Measurements from ENCODE around the gene PAPPA2.
"Not testable (repeated sequence)": the region's sequence is repeated elsewhere in the genome, so short reads cannot be mapped to it uniquely, and the experiment has no call there.

PAPPA2 gene

DNA sequence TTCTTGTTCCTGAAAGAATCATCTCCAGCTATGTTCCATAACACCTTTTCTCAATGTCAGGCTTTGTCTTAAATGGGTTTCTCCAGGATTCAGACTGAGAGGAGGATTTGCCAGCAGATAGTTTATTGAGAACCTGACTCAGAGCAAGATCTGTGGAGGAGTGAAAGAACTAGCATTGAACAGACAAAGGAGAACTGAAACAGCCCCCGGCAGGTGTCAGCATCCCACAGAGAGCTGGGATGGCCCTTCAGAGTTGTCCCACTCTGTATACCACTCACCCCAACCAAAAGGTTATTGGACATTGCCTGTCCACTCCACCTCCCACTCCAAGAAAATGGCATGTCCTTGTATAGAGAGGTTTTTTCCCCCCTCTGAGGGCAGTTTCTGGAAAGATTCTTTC, 270.7 kb downstream of the PAPPA2 start:
- Histone ChIP-seq H3K9ac (ENCODE audit: low read length) (no peak overlapping the region), H3K4me1 (ENCODE audit: control insufficient read depth, insufficient read depth, low read length) (no peaks in the 10 kb centered on the region), H3K27ac (ENCODE audit: low read depth, low read length) (no peak overlapping the region), H3K4me3 (ENCODE audit: low read depth, low read length) (no peak overlapping the region), H3K27me3 (ENCODE audit: control insufficient read depth, insufficient read depth, low read length) (no peaks in the 10 kb centered on the region), H3K36me3 (ENCODE audit: control insufficient read depth, insufficient read depth, low read length) (no peaks in the 10 kb centered on the region), H3K9me3 (ENCODE audit: control insufficient read depth, insufficient read depth, low read depth, low read length) (peaks cover 5% of the 10 kb centered on the region)

DNA sequence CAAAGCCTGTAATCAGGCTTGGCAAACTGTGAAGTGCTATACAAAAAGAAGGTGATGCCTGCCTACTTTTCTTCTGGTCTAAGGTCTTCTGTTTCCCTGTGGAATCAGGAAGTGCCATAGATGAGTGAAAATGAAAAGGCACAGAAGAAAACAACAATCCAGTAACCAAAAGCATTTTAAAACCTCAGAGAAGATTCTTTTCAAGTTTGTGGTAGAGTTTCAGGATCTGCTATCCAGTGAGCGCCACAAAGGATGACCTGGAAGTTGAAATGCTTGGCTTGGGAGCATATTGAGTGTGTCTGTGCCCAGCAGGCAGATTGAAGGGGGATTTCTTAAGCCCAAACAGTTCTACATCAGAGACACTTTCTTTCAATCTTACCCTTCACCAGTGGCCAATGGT, 272.2 kb downstream of the PAPPA2 start:
- Histone ChIP-seq H3K4me1 (ENCODE audit: control insufficient read depth, insufficient read depth, low read length) (no peaks in the 10 kb centered on the region), H3K9ac (ENCODE audit: low read length) (no peak overlapping the region), H3K9me3 (ENCODE audit: control insufficient read depth, insufficient read depth, low read depth, low read length) (peaks cover 5% of the 10 kb centered on the region), H3K27me3 (ENCODE audit: control insufficient read depth, insufficient read depth, low read length) (no peaks in the 10 kb centered on the region), H3K27ac (ENCODE audit: low read depth, low read length) (no peak overlapping the region), H3K4me3 (ENCODE audit: low read depth, low read length) (no peak overlapping the region), H3K36me3 (ENCODE audit: control insufficient read depth, insufficient read depth, low read length) (no peaks in the 10 kb centered on the region)

DNA sequence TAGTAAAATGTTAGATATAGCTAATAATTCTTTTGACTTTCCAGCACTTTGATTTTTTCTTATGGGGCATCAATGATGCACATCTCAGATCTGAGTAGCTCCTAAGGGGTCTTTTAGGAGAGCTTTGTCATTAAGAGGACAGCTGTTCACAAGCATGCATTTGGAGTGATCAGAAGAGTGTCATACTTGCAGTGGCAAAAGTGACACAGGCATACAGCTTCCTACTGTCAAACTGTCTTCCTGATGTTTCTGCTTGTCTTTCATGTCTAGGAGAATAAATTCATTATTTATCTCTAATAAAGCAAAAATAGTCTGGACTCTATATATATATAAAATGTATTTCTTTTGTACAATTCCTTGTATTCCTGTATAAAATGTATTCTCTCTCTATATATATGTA, 273.0 kb downstream of the PAPPA2 start:
- Histone ChIP-seq H3K9ac (ENCODE audit: low read length) (no peak overlapping the region), H3K4me1 (ENCODE audit: control insufficient read depth, insufficient read depth, low read length) (no peaks in the 10 kb centered on the region), H3K9me3 (ENCODE audit: control insufficient read depth, insufficient read depth, low read depth, low read length) (peaks cover 5% of the 10 kb centered on the region), H3K27me3 (ENCODE audit: control insufficient read depth, insufficient read depth, low read length) (no peaks in the 10 kb centered on the region), H3K4me3 (ENCODE audit: low read depth, low read length) (no peak overlapping the region), H3K27ac (ENCODE audit: low read depth, low read length) (no peak overlapping the region), H3K36me3 (ENCODE audit: control insufficient read depth, insufficient read depth, low read length) (no peaks in the 10 kb centered on the region)

DNA sequence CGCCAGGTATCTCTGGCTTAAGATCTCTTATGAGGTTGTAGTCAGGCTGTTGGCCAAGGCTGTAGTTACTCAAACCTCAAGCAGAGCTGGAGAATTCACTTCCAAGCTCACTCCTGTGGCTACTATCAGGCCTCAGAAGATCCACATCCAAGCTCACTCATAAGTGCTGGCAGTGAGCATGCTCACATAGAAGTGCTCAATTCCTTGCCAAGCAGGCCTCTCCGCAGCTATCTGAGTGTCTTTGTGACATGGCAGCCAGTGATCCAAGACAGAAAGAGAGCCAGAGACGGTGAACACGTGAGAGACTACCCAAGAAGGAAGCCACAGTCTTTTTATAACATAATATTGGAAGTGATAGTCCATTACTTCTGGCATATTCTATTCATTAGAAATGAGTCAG, 278.2 kb downstream of the PAPPA2 start:
- no peak overlapping the region for H3K27ac ChIP-seq (ENCODE audit: low read depth, low read length)
- H3K27me3 ChIP-seq (ENCODE audit: control insufficient read depth, insufficient read depth, low read length) = no peaks in the 10 kb centered on the region
- no peaks in the 10 kb centered on the region for H3K36me3 ChIP-seq (ENCODE audit: control insufficient read depth, insufficient read depth, low read length)
- no peaks in the 10 kb centered on the region for H3K4me1 ChIP-seq (ENCODE audit: control insufficient read depth, insufficient read depth, low read length)
- H3K9ac ChIP-seq (ENCODE audit: low read length) = no peak overlapping the region
- no peaks in the 10 kb centered on the region for H3K9me3 ChIP-seq (ENCODE audit: control insufficient read depth, insufficient read depth, low read depth, low read length)
- H3K4me3 ChIP-seq (ENCODE audit: low read depth, low read length) = no peak overlapping the region

DNA sequence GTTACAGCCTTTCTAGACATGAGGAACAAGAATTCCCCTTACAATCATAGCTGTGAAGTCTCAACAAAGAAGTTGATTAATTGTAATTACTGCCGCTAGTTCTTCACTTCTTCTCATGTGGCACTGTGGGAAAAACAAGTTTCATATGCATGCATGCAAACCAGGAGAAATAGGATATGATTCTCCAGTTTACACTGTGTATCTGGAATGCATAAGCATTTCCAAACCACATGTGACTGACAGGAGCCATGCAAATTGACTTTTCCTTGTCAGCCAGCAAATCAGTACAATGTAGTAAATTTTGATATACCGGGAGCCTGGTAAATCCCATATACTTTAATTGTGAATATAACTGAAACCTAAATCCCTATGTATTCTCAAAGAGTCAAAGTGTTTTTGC, 279.3 kb downstream of the PAPPA2 start:
- H3K36me3 ChIP-seq (ENCODE audit: control insufficient read depth, insufficient read depth, low read length) = no peaks in the 10 kb centered on the region
- no peaks in the 10 kb centered on the region for H3K9me3 ChIP-seq (ENCODE audit: control insufficient read depth, insufficient read depth, low read depth, low read length)
- H3K9ac ChIP-seq (ENCODE audit: low read length) = no peak overlapping the region
- no peak overlapping the region for H3K27ac ChIP-seq (ENCODE audit: low read depth, low read length)
- no peaks in the 10 kb centered on the region for H3K4me1 ChIP-seq (ENCODE audit: control insufficient read depth, insufficient read depth, low read length)
- H3K4me3 ChIP-seq (ENCODE audit: low read depth, low read length) = no peak overlapping the region
- H3K27me3 ChIP-seq (ENCODE audit: control insufficient read depth, insufficient read depth, low read length) = no peaks in the 10 kb centered on the region

DNA sequence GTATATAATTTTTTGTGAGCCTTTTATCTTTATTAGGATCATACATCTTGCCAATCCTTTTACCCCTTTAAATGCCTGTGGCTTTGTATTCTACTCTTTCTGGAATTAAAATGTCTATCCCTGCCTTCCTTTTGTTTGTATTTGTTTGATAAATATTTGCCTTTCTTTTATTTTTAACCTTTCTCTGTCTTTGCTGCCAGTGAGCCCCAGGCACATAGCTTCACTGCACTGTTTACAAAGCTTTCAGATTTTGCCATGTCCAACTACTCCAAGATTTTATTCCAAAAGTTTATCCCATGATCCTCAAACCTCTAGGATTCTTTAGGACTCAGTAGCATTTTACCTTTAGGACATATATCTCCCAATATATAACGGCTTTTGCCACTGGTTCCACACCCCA, 281.2 kb downstream of the PAPPA2 start:
- no peak overlapping the region for H3K27ac ChIP-seq (ENCODE audit: low read depth, low read length)
- no peaks in the 10 kb centered on the region for H3K4me1 ChIP-seq (ENCODE audit: control insufficient read depth, insufficient read depth, low read length)
- H3K27me3 ChIP-seq (ENCODE audit: control insufficient read depth, insufficient read depth, low read length) = no peaks in the 10 kb centered on the region
- no peaks in the 10 kb centered on the region for H3K9me3 ChIP-seq (ENCODE audit: control insufficient read depth, insufficient read depth, low read depth, low read length)
- no peaks in the 10 kb centered on the region for H3K36me3 ChIP-seq (ENCODE audit: control insufficient read depth, insufficient read depth, low read length)
- H3K4me3 ChIP-seq (ENCODE audit: low read depth, low read length) = no peak overlapping the region
- H3K9ac ChIP-seq (ENCODE audit: low read length) = no peak overlapping the region

DNA sequence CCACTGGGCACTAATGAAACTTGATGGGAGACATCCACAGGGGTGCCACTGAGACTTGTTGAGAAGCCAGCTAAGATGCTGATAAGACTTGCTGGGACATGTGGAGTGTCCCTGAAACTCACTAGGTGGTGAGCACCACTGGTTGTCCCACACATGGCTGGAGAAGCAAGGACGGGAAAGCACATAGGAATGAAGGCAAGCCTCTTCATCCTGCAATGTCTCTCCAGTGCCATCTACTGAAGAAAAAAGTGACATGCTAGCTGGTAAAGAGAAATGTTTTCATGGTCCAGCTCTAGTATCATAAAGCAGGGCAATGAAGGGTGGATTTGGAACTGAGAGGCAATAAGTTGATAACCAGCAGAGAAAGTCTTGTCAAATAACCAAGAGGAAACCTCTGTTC, 283.0 kb downstream of the PAPPA2 start:
- Histone ChIP-seq H3K27ac (ENCODE audit: low read depth, low read length) (no peak overlapping the region), H3K4me3 (ENCODE audit: low read depth, low read length) (no peak overlapping the region), H3K9ac (ENCODE audit: low read length) (no peak overlapping the region), H3K9me3 (ENCODE audit: control insufficient read depth, insufficient read depth, low read depth, low read length) (no peaks in the 10 kb centered on the region), H3K4me1 (ENCODE audit: control insufficient read depth, insufficient read depth, low read length) (no peaks in the 10 kb centered on the region), H3K27me3 (ENCODE audit: control insufficient read depth, insufficient read depth, low read length) (no peaks in the 10 kb centered on the region), H3K36me3 (ENCODE audit: control insufficient read depth, insufficient read depth, low read length) (no peaks in the 10 kb centered on the region)

DNA sequence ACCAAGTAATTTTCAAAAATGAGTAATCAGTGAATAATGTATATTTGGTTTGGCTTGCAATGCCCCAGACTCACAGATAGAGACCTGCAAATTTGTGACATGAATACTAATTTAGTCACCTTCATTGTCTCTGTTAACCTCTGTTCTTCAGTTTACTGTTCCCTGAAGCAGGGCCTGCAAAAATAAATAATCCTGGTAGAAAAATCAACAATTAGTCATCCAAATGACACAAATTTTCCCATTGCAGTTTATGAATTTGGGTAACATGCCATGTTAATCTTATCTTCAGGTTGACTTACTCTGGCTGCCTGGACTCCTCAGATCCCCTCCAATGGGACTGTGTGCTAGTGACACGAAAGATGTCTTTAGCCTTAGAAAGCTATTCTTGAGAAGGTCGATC, 289.5 kb downstream of the PAPPA2 start:
- Histone ChIP-seq H3K4me1 (ENCODE audit: control insufficient read depth, insufficient read depth, low read length) (no peaks in the 10 kb centered on the region), H3K9ac (ENCODE audit: low read length) (no peak overlapping the region), H3K9me3 (ENCODE audit: control insufficient read depth, insufficient read depth, low read depth, low read length) (no peaks in the 10 kb centered on the region), H3K27ac (ENCODE audit: low read depth, low read length) (no peak overlapping the region), H3K4me3 (ENCODE audit: low read depth, low read length) (no peak overlapping the region), H3K27me3 (ENCODE audit: control insufficient read depth, insufficient read depth, low read length) (no peaks in the 10 kb centered on the region), H3K36me3 (ENCODE audit: control insufficient read depth, insufficient read depth, low read length) (no peaks in the 10 kb centered on the region)

DNA sequence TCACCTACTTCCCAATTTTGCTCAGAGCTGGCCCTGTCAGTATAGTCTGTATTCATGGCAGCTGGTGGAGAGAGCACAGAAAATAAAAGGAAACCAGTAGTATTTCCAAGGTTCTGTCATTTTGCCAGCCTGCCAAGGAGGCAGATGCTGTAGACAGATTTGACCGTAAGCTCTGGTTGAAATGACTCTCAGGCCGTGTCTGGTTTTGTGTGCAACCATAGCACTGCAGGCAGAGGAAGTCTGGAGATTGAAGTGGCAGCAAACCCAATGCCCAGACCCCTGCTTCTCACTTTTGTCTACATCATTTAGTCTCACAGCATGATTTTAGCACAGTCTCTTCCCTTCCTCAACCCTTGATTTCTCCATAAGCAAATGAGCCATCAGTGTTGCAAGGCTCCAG, 291.7 kb downstream of the PAPPA2 start:
- H3K4me3 ChIP-seq (ENCODE audit: low read depth, low read length) = no peak overlapping the region
- no peak overlapping the region for H3K9ac ChIP-seq (ENCODE audit: low read length)
- no peak overlapping the region for H3K27ac ChIP-seq (ENCODE audit: low read depth, low read length)
- H3K4me1 ChIP-seq (ENCODE audit: control insufficient read depth, insufficient read depth, low read length) = no peaks in the 10 kb centered on the region
- H3K9me3 ChIP-seq (ENCODE audit: control insufficient read depth, insufficient read depth, low read depth, low read length) = no peaks in the 10 kb centered on the region
- H3K27me3 ChIP-seq (ENCODE audit: control insufficient read depth, insufficient read depth, low read length) = no peaks in the 10 kb centered on the region
- no peaks in the 10 kb centered on the region for H3K36me3 ChIP-seq (ENCODE audit: control insufficient read depth, insufficient read depth, low read length)

DNA sequence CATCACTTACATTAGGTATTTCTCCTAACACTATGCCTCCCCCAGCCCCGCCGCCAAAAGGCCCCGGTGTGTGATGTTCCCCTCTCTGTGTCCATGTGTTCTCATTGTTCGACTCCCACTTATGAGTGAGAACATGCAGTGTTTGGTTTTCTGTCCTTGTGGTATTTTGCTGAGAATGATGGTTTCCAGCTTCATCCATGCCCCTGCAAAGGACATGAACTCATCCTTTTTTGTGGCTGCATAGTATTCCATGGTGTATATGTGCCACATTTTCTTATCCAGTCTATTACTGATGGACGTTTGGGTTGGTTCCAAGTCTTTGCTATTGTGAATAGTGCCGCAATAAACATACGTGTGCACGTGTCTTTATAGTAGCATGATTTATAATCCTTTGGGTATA, 293.8 kb downstream of the PAPPA2 start:
- H3K27ac ChIP-seq (ENCODE audit: low read depth, low read length); H3K9me3 ChIP-seq (ENCODE audit: control insufficient read depth, insufficient read depth, low read depth, low read length); H3K4me3 ChIP-seq (ENCODE audit: low read depth, low read length); H3K9ac ChIP-seq (ENCODE audit: low read length); H3K36me3 ChIP-seq (ENCODE audit: control insufficient read depth, insufficient read depth, low read length); H3K4me1 ChIP-seq (ENCODE audit: control insufficient read depth, insufficient read depth, low read length); H3K27me3 ChIP-seq (ENCODE audit: control insufficient read depth, insufficient read depth, low read length): not testable (repeated sequence)

DNA sequence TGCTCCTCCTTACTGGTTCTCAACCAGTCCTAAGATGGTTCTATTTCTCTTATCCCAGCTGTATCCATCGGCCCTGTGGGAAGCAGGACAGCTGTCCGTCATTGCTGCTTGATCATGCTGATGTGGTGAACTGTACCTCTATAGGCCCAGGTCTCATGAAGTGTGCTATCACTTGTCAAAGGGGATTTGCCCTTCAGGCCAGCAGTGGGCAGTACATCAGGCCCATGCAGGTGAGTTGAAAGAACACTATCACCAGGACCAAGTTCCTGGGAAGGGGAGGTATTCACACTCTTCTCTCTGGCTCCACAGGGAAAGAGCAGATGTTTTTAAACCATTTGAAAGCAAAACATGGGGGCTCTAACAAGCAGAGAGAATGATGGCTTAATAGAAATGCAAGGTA, 302.6 kb downstream of the PAPPA2 start:
- Histone ChIP-seq H3K9me3 (ENCODE audit: control insufficient read depth, insufficient read depth, low read depth, low read length) (no peaks in the 10 kb centered on the region), H3K4me1 (ENCODE audit: control insufficient read depth, insufficient read depth, low read length) (no peaks in the 10 kb centered on the region), H3K9ac (ENCODE audit: low read length) (no peak overlapping the region), H3K36me3 (ENCODE audit: control insufficient read depth, insufficient read depth, low read length) (no peaks in the 10 kb centered on the region), H3K27ac (ENCODE audit: low read depth, low read length) (no peak overlapping the region), H3K4me3 (ENCODE audit: low read depth, low read length) (no peak overlapping the region), H3K27me3 (ENCODE audit: control insufficient read depth, insufficient read depth, low read length) (no peaks in the 10 kb centered on the region)

DNA sequence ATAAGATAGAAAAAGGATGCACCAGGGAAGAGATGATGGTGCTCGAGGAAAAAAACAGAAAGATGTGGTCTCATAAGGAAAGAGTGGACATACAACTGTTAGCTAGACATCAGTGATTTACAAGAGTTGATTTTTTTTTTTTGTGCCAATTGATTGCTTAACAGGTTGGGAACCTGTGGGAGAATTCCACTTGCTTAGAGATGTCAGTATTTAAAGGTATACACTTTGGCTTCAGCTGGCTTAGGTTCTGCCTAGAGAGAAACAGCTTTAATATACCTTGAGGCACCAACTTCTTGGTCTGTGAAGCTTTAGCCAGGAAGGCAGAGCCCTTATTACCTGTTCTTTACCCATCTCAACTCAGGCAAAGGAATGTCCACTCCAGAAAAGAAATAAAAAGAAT, 303.8 kb downstream of the PAPPA2 start:
- Histone ChIP-seq H3K9ac (ENCODE audit: low read length) (no peak overlapping the region), H3K4me3 (ENCODE audit: low read depth, low read length) (no peak overlapping the region), H3K27me3 (ENCODE audit: control insufficient read depth, insufficient read depth, low read length) (no peaks in the 10 kb centered on the region), H3K36me3 (ENCODE audit: control insufficient read depth, insufficient read depth, low read length) (no peaks in the 10 kb centered on the region), H3K9me3 (ENCODE audit: control insufficient read depth, insufficient read depth, low read depth, low read length) (no peaks in the 10 kb centered on the region), H3K27ac (ENCODE audit: low read depth, low read length) (no peak overlapping the region), H3K4me1 (ENCODE audit: control insufficient read depth, insufficient read depth, low read length) (no peaks in the 10 kb centered on the region)

Measured in HUES6 (cell line).